CD4-positive, CD25-positive, alpha-beta regulatory T cell (primary cell): Measurements from ENCODE around the gene DNMT3A. TPM values are rescaled to one million over a fixed set of nuclear protein-coding genes. Genes with fewer than 3 reads are reported as not detected.
A peak's percentile ranks its signal among the peaks of the same experiment; 100 is the strongest.

ENCODE experiments used
- ATAC-seq, 2 donors: fragments of 150-1000 bp; cut with Tn5 transposase; one replicate each; pipeline ENCODE4 v1.10.0; 2021; ENCODE audit warnings: low read depth in 2 of 2, moderate number of reproducible peaks in 2 of 2, moderate library complexity in 1 of 2
- DNase-seq, 3 donors: peaks; one replicate each; pipeline versions ENCODE4 v3.0.0 to v3.0.0-alpha.2; 2012 to 2022; ENCODE audit warnings: mixed read lengths in 1 of 3
- H3K27ac ChIP-seq: one replicate; pipeline ENCODE4 v1.7.0; 2013; ENCODE audit warnings: mild to moderate bottlenecking, low read length; ENCODE audit not compliant: insufficient read depth, poor library complexity, severe bottlenecking
- H3K27me3 ChIP-seq: one replicate; pipeline ENCODE4 v1.7.0; 2013; ENCODE audit warnings: low read length; ENCODE audit not compliant: control insufficient read depth, insufficient read depth
- H3K36me3 ChIP-seq: one replicate; pipeline ENCODE4 v1.7.0; 2013; ENCODE audit warnings: mild to moderate bottlenecking, low read length, moderate library complexity; ENCODE audit not compliant: control insufficient read depth, insufficient read depth
- H3K4me1 ChIP-seq: 2 replicates; pipeline ENCODE4 v1.7.0; 2013; ENCODE audit warnings: mild to moderate bottlenecking, low read length; ENCODE audit not compliant: insufficient read depth, control insufficient read depth, poor library complexity, severe bottlenecking
- H3K4me3 ChIP-seq: one replicate; pipeline ENCODE4 v1.7.0; 2013; ENCODE audit warnings: low read depth, mild to moderate bottlenecking, low read length, moderate library complexity
- H3K9me3 ChIP-seq, 2 experiments: 1 replicate in 1 of 2; 2 replicates in 1 of 2; pipeline ENCODE4 v1.7.0; 2013; ENCODE audit warnings: low read length in 2 of 2, mild to moderate bottlenecking in 1 of 2, moderate library complexity in 1 of 2; ENCODE audit not compliant: control insufficient read depth in 2 of 2
- H3K27ac Mint-ChIP-seq, 3 donors: one replicate each; pipeline ENCODE4 v1.8.0; 2020 to 2022; ENCODE audit warnings: mild to moderate bottlenecking in 3 of 3, mixed read lengths in 3 of 3, moderate library complexity in 2 of 3
- H3K27me3 Mint-ChIP-seq: one replicate; pipeline ENCODE4 v1.8.0; 2022; ENCODE audit warnings: mild to moderate bottlenecking, mixed read lengths
- H3K36me3 Mint-ChIP-seq: one replicate; pipeline ENCODE4 v1.8.0; 2020; ENCODE audit warnings: mixed read lengths
- H3K4me1 Mint-ChIP-seq, 4 donors: one replicate each; pipeline ENCODE4 v1.8.0; 2020 to 2022; ENCODE audit warnings: mixed read lengths in 4 of 4, mild to moderate bottlenecking in 1 of 4
- H3K4me3 Mint-ChIP-seq, 4 donors: one replicate each; pipeline ENCODE4 v1.8.0; 2020 to 2022; ENCODE audit warnings: mild to moderate bottlenecking in 4 of 4, mixed read lengths in 4 of 4, moderate library complexity in 3 of 4
- H3K9me3 Mint-ChIP-seq, 7 donors: one replicate each; pipeline ENCODE4 v1.8.0; 2020 to 2022; ENCODE audit warnings: mixed read lengths in 7 of 7, mild to moderate bottlenecking in 3 of 7, moderate library complexity in 2 of 7
- polyA plus RNA-seq, 4 donors: library from polyadenylated mRNA; unstranded; fragments of 300-500 nt; fragmentation: Illumina TruSeq; gene quantifications; one replicate each; pipeline ENCODE4 v1.2.3, GENCODE V29; 2021
- total RNA-seq: library from RNA; stranded (reverse); gene quantifications from one replicate; pipeline ENCODE4 v1.2.3, GENCODE V29; 2022

Gene DNMT3A
- total and polyA plus RNA-seq, 5 donors from 2014 or later = 8.1 to 81.0 (median 12.4) TPM

DNA sequence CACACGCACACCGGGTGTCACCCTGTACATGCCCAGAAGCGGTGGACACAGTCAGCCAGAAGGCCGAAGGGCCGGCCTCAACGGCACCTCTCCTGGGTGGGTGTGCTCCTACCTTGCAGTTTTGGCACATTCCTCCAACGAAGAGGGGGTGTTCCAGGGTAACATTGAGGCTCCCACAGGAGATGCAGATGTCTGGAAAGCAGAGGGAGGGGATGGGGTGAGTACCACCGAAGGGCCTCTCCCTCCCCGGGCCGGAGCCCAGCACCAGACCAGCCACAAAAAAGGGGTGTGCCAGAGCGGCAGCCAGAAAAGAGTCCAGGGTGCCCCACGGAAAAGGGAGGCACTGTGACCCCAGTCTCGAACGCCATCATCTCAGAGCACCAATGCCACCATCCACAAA lies 96.6 kb downstream of the DNMT3A start:
- peaks cover 0 to 15% (median 6%) of the 10 kb centered on the region in 4 donors for H3K4me1 Mint-ChIP-seq
- no peaks in the 10 kb centered on the region for H3K27me3 Mint-ChIP-seq
- Histone ChIP-seq H3K4me1 (no peaks in the 10 kb centered on the region), H3K27ac (no peak overlapping the region), H3K36me3 (peaks cover 80% of the 10 kb centered on the region), H3K9me3 (no peaks in the 10 kb centered on the region), H3K27me3 (no peaks in the 10 kb centered on the region), H3K4me3 (no peak overlapping the region)
- no peak overlapping the region for H3K27ac Mint-ChIP-seq
- no peak for ATAC-seq
- peaks cover 0 to under 1% (median 0%) of the 10 kb centered on the region in 7 donors for H3K9me3 Mint-ChIP-seq
- H3K36me3 Mint-ChIP-seq = peaks cover 36% of the 10 kb centered on the region
- no peak overlapping the region for H3K4me3 Mint-ChIP-seq
- no peak for DNase-seq

DNA sequence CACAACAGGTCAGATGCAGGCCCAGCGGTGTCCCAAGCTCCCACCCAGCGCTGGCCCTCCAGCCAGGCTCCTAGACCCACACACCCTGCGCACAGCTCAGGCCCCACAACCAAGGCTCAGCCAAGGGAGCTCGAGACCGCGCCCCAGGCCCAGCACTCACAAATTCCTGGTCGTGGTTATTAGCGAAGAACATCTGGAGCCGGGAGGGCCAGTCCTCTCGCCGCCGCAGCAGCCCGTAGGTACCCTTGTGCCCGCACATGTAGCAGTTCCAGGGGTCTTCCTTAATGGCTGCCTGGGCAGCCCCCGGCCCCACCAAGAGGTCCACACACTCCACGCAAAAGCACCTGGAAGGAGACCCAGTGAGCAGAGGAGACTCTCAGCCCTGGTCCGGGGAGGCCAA lies 97.7 kb downstream of the DNMT3A start:
- no peak overlapping the region for H3K27ac Mint-ChIP-seq
- H3K9me3 Mint-ChIP-seq = peaks cover 0 to 2% (median 0%) of the 10 kb centered on the region in 7 donors
- Histone ChIP-seq H3K27me3 (no peaks in the 10 kb centered on the region), H3K4me3 (no peak overlapping the region), H3K9me3 (no peaks in the 10 kb centered on the region), H3K36me3 (peaks cover 91% of the 10 kb centered on the region), H3K27ac (no peak overlapping the region), H3K4me1 (no peaks in the 10 kb centered on the region)
- DNase-seq (no peak), ATAC-seq (no peak)
- H3K4me3 Mint-ChIP-seq = no peak overlapping the region
- no peaks in the 10 kb centered on the region for H3K27me3 Mint-ChIP-seq
- peaks cover 0 to 4% (median 1%) of the 10 kb centered on the region in 4 donors for H3K4me1 Mint-ChIP-seq
- peaks cover 34% of the 10 kb centered on the region for H3K36me3 Mint-ChIP-seq

DNA sequence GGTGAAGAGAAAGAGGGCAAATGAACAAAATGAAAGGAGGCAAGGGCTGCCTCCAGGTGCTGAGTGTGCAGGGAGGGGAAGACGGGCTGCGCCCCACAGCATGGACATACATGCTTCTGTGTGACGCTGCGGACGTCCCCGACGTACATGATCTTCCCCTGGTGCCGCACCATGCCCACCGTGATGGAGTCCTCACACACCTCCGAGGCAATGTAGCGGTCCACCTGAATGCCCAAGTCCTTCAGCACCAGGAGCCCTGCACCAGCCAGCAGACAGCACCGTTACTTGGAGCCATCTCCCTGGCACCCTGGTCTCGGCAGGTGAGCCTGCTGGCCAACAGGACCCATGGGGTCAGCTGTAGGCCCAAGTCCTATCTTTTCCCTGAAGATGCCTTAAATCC lies 100.3 kb downstream of the DNMT3A start:
- Histone ChIP-seq H3K4me3 (no peak overlapping the region), H3K27ac (no peak overlapping the region), H3K27me3 (no peaks in the 10 kb centered on the region), H3K9me3 (no peaks in the 10 kb centered on the region), H3K36me3 (peaks cover 97% of the 10 kb centered on the region), H3K4me1 (no peaks in the 10 kb centered on the region)
- H3K9me3 Mint-ChIP-seq = peaks cover 0 to 2% (median 0%) of the 10 kb centered on the region in 7 donors
- no peak for DNase-seq
- H3K27me3 Mint-ChIP-seq = no peaks in the 10 kb centered on the region
- peaks cover 0 to 4% (median 1%) of the 10 kb centered on the region in 4 donors for H3K4me1 Mint-ChIP-seq
- no peak overlapping the region for H3K4me3 Mint-ChIP-seq
- H3K27ac Mint-ChIP-seq = peak overlapping the region in 1 of 3 donors; percentile 56
- H3K36me3 Mint-ChIP-seq = peaks cover 39% of the 10 kb centered on the region
- no peak for ATAC-seq

DNA sequence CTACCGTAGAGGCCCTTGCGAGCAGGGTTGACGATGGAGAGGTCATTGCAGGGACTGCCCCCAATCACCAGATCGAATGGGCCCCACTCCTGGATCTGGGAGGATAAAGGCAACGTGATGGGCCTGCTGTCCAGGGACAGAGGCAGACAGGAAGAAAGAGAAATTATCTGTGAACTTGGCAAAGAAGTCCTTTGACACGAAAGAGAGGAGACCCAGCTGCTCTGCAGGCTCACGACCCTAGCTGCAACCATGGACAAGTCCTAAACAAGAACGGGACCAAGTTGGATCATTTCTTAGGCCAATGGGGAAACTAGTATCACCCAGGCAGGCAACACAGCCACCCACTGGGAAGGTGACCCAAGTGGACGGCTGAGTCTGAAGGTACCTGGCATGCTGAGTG lies 101.1 kb downstream of the DNMT3A start:
- DNase-seq (no peak), ATAC-seq (no peak)
- H3K9me3 ChIP-seq = no peaks in the 10 kb centered on the region
- H3K27ac ChIP-seq = no peak overlapping the region
- H3K4me3 Mint-ChIP-seq = no peak overlapping the region
- no peak overlapping the region for H3K4me3 ChIP-seq
- H3K9me3 Mint-ChIP-seq = peaks cover 0 to 2% (median 0%) of the 10 kb centered on the region in 7 donors
- no peak overlapping the region for H3K27ac Mint-ChIP-seq
- H3K36me3 Mint-ChIP-seq = peaks cover 36% of the 10 kb centered on the region
- no peaks in the 10 kb centered on the region for H3K27me3 ChIP-seq
- H3K27me3 Mint-ChIP-seq = no peaks in the 10 kb centered on the region
- peaks cover 0 to 4% (median 1%) of the 10 kb centered on the region in 4 donors for H3K4me1 Mint-ChIP-seq
- H3K4me1 ChIP-seq = no peaks in the 10 kb centered on the region
- peaks cover 95% of the 10 kb centered on the region for H3K36me3 ChIP-seq

- Histone ChIP-seq H3K36me3 (peaks cover 93% of the 10 kb centered on the region), H3K4me1 (no peaks in the 10 kb centered on the region), H3K27me3 (no peaks in the 10 kb centered on the region), H3K9me3 (no peaks in the 10 kb centered on the region), H3K27ac (no peak overlapping the region), H3K4me3 (no peak overlapping the region)
- DNase-seq (no peak), ATAC-seq (no peak)
- Mint-ChIP-seq H3K9me3 (peaks cover 0 to 2% (median 0%) of the 10 kb centered on the region in 7 donors), H3K36me3 (peaks cover 45% of the 10 kb centered on the region), H3K4me3 (no peak overlapping the region), H3K27ac (no peak overlapping the region), H3K4me1 (peaks cover 0 to 4% (median 1%) of the 10 kb centered on the region in 4 donors), H3K27me3 (no peaks in the 10 kb centered on the region)
These were observed 102.8 kb downstream of the DNMT3A start for GRCh38 chr2:25238920-25239319.

- Mint-ChIP-seq H3K36me3 (peaks cover 56% of the 10 kb centered on the region), H3K4me1 (peaks cover 0 to 6% (median 1%) of the 10 kb centered on the region in 4 donors), H3K27me3 (no peaks in the 10 kb centered on the region), H3K9me3 (peaks cover 0 to 2% (median 0%) of the 10 kb centered on the region in 7 donors), H3K27ac (no peak overlapping the region), H3K4me3 (no peak overlapping the region)
- Histone ChIP-seq H3K4me3 (no peak overlapping the region), H3K36me3 (peaks cover 94% of the 10 kb centered on the region), H3K27me3 (no peaks in the 10 kb centered on the region), H3K27ac (no peak overlapping the region), H3K9me3 (no peaks in the 10 kb centered on the region), H3K4me1 (no peaks in the 10 kb centered on the region)
- DNase-seq (no peak), ATAC-seq (no peak)
These were observed 104.0 kb downstream of the DNMT3A start for GRCh38 chr2:25237764-25238163.

- no peaks in the 10 kb centered on the region for H3K27me3 Mint-ChIP-seq
- H3K9me3 Mint-ChIP-seq = peaks cover 0 to 2% (median 0%) of the 10 kb centered on the region in 7 donors
- H3K36me3 Mint-ChIP-seq = peaks cover 53% of the 10 kb centered on the region
- Histone ChIP-seq H3K27ac (no peak overlapping the region), H3K27me3 (no peaks in the 10 kb centered on the region), H3K36me3 (peaks cover 90% of the 10 kb centered on the region), H3K9me3 (no peaks in the 10 kb centered on the region), H3K4me3 (no peak overlapping the region), H3K4me1 (no peaks in the 10 kb centered on the region)
- no peak overlapping the region for H3K4me3 Mint-ChIP-seq
- peaks cover 0 to 2% (median 0%) of the 10 kb centered on the region in 4 donors for H3K4me1 Mint-ChIP-seq
- no peak for DNase-seq
- no peak for ATAC-seq
- peak overlapping the region in 1 of 3 donors; percentile 73 for H3K27ac Mint-ChIP-seq
These were observed 105.0 kb downstream of the DNMT3A start for GRCh38 chr2:25236736-25237135.

DNA sequence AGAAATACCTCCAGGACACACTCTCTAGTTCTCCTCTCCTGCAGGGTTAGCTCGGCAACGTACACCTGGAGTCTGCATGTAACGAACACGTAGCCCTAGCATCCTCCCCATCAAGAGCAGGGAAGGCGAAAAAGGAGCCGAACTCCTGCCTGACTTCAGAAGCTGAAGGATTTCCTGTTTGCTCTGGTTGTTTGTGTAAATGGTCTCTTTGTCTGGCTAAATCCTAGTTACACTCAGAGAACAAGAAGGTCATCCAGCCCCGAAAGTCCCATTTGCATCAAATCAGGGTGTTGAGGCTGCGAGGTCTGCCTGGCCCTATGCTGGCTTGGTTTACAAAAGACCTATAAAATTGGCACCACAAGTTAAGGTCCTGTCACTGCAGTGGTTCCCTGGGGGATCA lies 107.0 kb downstream of the DNMT3A start:
- Histone ChIP-seq H3K9me3 (no peaks in the 10 kb centered on the region), H3K27me3 (no peaks in the 10 kb centered on the region), H3K27ac (no peak overlapping the region), H3K36me3 (peaks cover 71% of the 10 kb centered on the region), H3K4me3 (no peak overlapping the region), H3K4me1 (no peaks in the 10 kb centered on the region)
- ATAC-seq (no peak), DNase-seq (no peak)
- H3K27me3 Mint-ChIP-seq = no peaks in the 10 kb centered on the region
- no peak overlapping the region for H3K4me3 Mint-ChIP-seq
- H3K4me1 Mint-ChIP-seq = peaks cover 0 to 4% (median 0%) of the 10 kb centered on the region in 4 donors
- H3K36me3 Mint-ChIP-seq = peaks cover 39% of the 10 kb centered on the region
- H3K9me3 Mint-ChIP-seq = no peaks in the 10 kb centered on the region
- H3K27ac Mint-ChIP-seq = peak overlapping the region in 1 of 3 donors; percentile 47
